ENCODE results near the gene IGF1R.

The IGF1R gene

GRCh38 chr15:98725874-98726273 is 77.5 kb downstream of the IGF1R start:
- DNase-seq (ENCODE audit: low read depth), result no peak

- DNase-seq (ENCODE audit: low read depth), result no peak
These were observed 79.0 kb downstream of the IGF1R start for GRCh38 chr15:98727115-98728040.

- no peak for DNase-seq (ENCODE audit: low read depth)
These were observed 79.9 kb downstream of the IGF1R start for GRCh38 chr15:98728082-98728810.

GRCh38 chr15:98728811-98729160 is 80.4 kb downstream of the IGF1R start:
- no peak for DNase-seq (ENCODE audit: low read depth)

GRCh38 chr15:98729446-98730042 is 81.2 kb downstream of the IGF1R start:
- no peak for DNase-seq (ENCODE audit: low read depth)

- DNase-seq (ENCODE audit: low read depth), result no peak
These were observed 82.7 kb downstream of the IGF1R start for GRCh38 chr15:98730860-98731711.

- no peak for DNase-seq (ENCODE audit: low read depth)
These were observed 83.5 kb downstream of the IGF1R start for GRCh38 chr15:98731712-98732450.

- no peak for DNase-seq (ENCODE audit: low read depth)
These were observed 84.8 kb downstream of the IGF1R start for GRCh38 chr15:98733098-98733497.

GRCh38 chr15:98734466-98735199 is 86.3 kb downstream of the IGF1R start:
- DNase-seq (ENCODE audit: low read depth), result no peak

- no peak for DNase-seq (ENCODE audit: low read depth)
These were observed 87.0 kb downstream of the IGF1R start for GRCh38 chr15:98735304-98735703.

GRCh38 chr15:98735895-98736617 is 87.7 kb downstream of the IGF1R start:
- no peak for DNase-seq (ENCODE audit: low read depth)

- DNase-seq (ENCODE audit: low read depth), result no peak
These were observed 88.8 kb downstream of the IGF1R start for GRCh38 chr15:98737159-98737558.

GRCh38 chr15:98737721-98738120 is 89.4 kb downstream of the IGF1R start:
- DNase-seq (ENCODE audit: low read depth), result no peak

- DNase-seq (ENCODE audit: low read depth), result no peak
These were observed 90.5 kb downstream of the IGF1R start for GRCh38 chr15:98738689-98739401.

GRCh38 chr15:98740295-98740694 is 92.0 kb downstream of the IGF1R start:
- no peak for DNase-seq (ENCODE audit: low read depth)

- DNase-seq (ENCODE audit: low read depth), result no peak
These were observed 92.6 kb downstream of the IGF1R start for GRCh38 chr15:98740963-98741362.

- no peak for DNase-seq (ENCODE audit: low read depth)
These were observed 94.8 kb downstream of the IGF1R start for GRCh38 chr15:98743177-98743576.

- DNase-seq (ENCODE audit: low read depth), result no peak
These were observed 96.2 kb downstream of the IGF1R start for GRCh38 chr15:98744506-98744905.

- no peak for DNase-seq (ENCODE audit: low read depth)
These were observed 96.8 kb downstream of the IGF1R start for GRCh38 chr15:98745179-98745578.
